ENCODE measurements around the gene CLCN2.

Gene CLCN2

DNA sequence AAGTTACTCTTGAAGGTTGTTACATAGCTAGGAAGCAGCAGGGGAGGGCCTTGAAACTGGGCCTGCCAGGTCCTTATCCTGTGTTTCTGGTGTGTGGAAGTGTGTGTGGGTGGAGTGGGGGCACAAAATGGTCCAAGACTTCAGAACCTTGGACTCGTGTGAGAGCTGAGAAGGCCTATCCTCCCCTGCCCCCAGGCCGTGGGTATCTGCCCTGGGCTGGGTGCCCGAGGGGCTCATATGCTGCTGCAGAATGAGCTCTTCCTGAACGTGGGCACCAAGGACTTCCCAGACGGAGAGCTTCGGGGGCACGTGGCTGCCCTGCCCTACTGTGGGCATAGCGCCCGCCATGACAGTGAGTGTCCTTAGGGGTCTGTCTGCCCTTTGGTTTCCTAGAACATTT, 22.9 kb upstream of the CLCN2 start:
- Mint-ChIP-seq H3K27ac (no peak overlapping the region), H3K4me1 (no peaks in the 10 kb centered on the region), H3K4me3 (no peak overlapping the region), H3K9me3 (no peaks in the 10 kb centered on the region), H3K36me3 (no peaks in the 10 kb centered on the region)
- ATAC-seq (no peak), DNase-seq (ENCODE audit: low spot score in 2 of 2) (no peak)

GRCh38 chr3:184383033-184383740, 21.8 kb upstream of the CLCN2 start:
- Mint-ChIP-seq H3K36me3 (no peaks in the 10 kb centered on the region), H3K4me3 (no peak overlapping the region), H3K9me3 (no peaks in the 10 kb centered on the region), H3K4me1 (no peaks in the 10 kb centered on the region), H3K27ac (no peak overlapping the region)
- ATAC-seq (no peak), DNase-seq (ENCODE audit: low spot score in 2 of 2) (no peak)

DNA sequence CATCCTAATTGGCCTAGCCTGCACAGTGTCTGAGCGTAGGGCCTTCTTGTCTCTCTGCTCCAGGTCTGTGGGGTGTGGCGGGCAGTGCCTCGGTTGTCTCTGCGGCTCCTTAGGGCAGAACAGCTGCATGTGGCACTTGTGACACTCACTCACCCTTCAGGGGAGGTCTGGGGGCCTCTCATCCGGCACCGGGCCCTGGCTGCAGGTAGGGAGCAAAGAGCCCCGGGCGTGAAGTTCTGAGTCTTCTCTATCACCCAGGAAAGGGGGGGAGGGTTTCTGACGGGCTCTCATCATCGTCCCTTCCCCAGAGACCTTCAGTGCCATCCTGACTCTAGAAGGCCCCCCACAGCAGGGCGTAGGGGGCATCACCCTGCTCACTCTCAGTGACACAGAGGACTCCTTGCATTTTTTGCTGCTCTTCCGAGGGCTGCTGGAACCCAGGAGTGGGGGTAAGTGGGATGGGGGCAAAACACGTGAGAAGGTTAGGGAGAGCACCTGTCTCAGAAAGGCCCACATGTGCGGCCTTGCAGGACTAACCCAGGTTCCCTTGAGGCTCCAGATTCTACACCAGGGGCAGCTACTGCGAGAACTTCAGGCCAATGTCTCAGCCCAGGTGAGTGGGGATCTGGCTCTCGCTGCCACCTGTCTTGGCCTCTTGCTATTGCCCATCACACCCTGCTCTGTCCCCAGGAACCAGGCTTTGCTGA, 21.1 kb upstream of the CLCN2 start:
- H3K4me3 Mint-ChIP-seq: no peak overlapping the region
- no peaks in the 10 kb centered on the region for H3K4me1 Mint-ChIP-seq
- ATAC-seq (no peak), DNase-seq (ENCODE audit: low spot score in 2 of 2) (no peak)
- no peaks in the 10 kb centered on the region for H3K9me3 Mint-ChIP-seq
- no peaks in the 10 kb centered on the region for H3K36me3 Mint-ChIP-seq
- H3K27ac Mint-ChIP-seq: no peak overlapping the region

DNA sequence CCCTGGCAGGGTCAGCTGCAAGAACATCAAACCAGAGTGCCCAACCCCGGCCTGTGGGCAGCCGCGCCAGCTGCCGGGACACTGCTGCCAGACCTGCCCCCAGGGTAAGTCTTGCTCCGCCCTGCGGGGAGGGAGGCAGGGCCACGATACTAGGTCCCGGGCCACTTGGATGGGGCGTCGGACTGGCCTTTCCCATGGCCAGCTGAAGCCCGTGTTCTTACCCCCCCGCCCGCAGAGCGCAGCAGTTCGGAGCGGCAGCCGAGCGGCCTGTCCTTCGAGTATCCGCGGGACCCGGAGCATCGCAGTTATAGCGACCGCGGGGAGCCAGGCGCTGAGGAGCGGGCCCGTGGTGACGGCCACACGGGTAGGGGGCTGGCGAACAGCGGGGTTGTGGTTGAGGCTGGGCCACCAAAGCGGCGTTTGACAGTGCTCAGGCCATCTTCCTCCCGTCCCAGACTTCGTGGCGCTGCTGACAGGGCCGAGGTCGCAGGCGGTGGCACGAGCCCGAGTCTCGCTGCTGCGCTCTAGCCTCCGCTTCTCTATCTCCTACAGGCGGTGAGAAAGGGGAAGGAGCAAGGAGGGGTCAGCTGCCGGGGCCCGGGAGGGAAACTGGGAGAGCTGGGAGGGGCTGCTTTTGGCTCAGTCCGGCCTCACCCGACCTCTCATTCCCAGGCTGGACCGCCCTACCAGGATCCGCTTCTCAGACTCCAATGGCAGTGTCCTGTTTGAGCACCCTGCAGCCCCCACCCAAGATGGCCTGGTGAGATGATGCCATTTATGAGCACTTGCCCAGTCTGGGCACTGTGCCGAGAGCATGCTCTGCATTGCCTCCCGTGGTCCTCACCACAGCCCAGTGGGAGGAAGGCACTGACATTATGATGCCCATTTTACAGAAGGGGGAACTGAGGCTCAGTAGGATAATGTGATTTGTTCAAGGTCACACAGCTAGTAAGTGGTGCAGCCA, 20.1 kb upstream of the CLCN2 start:
- no peaks in the 10 kb centered on the region for H3K36me3 Mint-ChIP-seq
- H3K4me1 Mint-ChIP-seq: no peaks in the 10 kb centered on the region
- peak overlapping the region; percentile 52 for H3K4me3 Mint-ChIP-seq
- DNase-seq (ENCODE audit: low spot score in 2 of 2) (peak in 1 of 2 donors; percentile 53), ATAC-seq (peak; percentile 6)
- H3K9me3 Mint-ChIP-seq: no peaks in the 10 kb centered on the region
- H3K27ac Mint-ChIP-seq: no peak overlapping the region

DNA sequence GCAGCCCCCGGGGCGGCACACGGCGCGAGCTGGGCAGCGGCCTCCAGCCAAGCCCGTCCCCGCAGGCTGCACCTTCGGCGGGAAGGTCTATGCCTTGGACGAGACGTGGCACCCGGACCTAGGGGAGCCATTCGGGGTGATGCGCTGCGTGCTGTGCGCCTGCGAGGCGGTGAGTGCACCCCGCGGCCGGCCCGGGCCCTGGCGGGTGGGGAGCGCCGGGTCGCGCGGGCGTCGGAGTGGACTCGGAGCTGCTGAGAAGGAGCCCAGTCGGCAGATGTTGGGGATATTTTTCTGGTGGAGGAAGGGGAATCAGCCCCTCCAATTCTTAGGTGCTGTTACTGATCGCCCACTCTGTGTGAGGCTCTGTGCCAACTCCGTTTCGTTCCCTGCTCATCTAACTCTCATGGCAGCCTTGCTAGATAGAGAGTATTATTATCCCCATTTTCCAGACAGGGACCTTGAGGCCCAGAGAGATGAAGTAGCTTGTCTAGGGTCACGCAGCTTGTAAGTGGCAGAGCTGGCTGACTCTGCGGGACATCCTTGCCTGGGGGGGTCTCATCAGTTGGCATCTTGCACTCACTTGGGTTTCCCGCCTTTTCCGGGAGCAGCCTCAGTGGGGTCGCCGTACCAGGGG, 19.3 kb upstream of the CLCN2 start:
- H3K4me3 Mint-ChIP-seq: peak overlapping the region; percentile 52
- ATAC-seq: peak; percentile 44

GRCh38 chr3:184380185-184380626, 18.8 kb upstream of the CLCN2 start:
- Mint-ChIP-seq H3K4me1 (no peaks in the 10 kb centered on the region), H3K36me3 (no peaks in the 10 kb centered on the region), H3K27ac (no peak overlapping the region), H3K4me3 (peak overlapping the region; percentile 52), H3K9me3 (no peaks in the 10 kb centered on the region)
- no peak for DNase-seq (ENCODE audit: low spot score in 2 of 2)
- ATAC-seq: peak; percentile 48

More for the DNA sequence above, 19.3 kb upstream of the CLCN2 start:
- H3K9me3 Mint-ChIP-seq: no peaks in the 10 kb centered on the region
- no peaks in the 10 kb centered on the region for H3K36me3 Mint-ChIP-seq
- H3K4me1 Mint-ChIP-seq: no peaks in the 10 kb centered on the region
- DNase-seq (ENCODE audit: low spot score in 2 of 2): no peak
- H3K27ac Mint-ChIP-seq: no peak overlapping the region

DNA sequence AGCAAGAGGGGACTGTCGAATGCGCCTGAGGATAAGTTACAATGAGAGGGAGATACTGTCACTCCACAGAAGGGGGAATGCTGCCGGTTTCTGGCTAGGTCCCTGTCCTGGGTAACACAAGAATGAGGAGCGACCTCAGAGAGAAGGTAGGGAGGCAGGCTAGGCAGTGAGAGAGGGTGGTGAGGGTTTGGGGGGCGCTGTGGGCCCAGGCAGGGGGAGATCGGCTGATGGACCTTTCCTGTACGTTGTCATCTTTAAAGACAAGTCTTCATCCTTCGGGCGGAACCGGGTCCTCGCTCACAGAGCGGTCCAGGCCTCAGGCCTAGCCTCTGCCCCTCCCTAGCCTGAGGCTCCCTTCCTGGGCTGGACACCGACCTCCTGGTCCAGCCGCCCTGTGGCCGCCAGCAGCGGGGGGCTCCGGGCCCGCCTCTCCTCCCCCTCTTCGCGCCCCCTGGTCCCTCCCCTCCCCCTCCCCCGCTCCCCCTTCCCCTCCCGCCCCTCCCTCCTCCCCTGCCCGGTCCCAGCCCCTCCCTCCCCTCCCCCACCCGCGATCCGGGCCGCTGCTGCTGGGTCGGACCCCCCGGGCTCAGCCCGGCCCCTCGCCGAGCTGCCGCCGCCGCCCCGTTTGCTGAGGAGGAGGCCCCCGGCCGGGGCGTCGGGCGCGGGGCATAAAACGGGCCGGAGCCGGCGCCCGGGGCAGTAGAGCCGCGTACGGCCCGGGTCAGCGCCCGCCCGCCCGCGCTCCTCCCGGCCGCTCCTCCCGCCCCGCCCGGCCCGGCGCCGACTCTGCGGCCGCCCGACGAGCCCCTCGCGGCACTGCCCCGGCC, 18.2 kb upstream of the CLCN2 start, which contains the start of gene CHRD:
Gene CHRD, plus strand, starts transcription at position 697 of the 827 bp plus-strand sequence. CDS start 265 bp downstream, outside the sequence.
- Mint-ChIP-seq H3K36me3 (no peaks in the 10 kb centered on the region), H3K9me3 (no peaks in the 10 kb centered on the region), H3K27ac (peak within 1 kb of the TSS; percentile 38), H3K4me3 (peak within 1 kb of the TSS; percentile 62), H3K4me1 (no peaks in the 10 kb centered on the region)
- DNase-seq (ENCODE audit: low spot score in 2 of 2) (no peak), ATAC-seq (no peak)

GRCh38 chr3:184378651-184379357, 17.4 kb upstream of the CLCN2 start:
- Mint-ChIP-seq H3K27ac (peak overlapping the region; percentile 38), H3K4me1 (no peaks in the 10 kb centered on the region), H3K4me3 (peak overlapping the region; percentile 62), H3K36me3 (no peaks in the 10 kb centered on the region), H3K9me3 (no peaks in the 10 kb centered on the region)
- ATAC-seq (no peak), DNase-seq (ENCODE audit: low spot score in 2 of 2) (no peak)

DNA sequence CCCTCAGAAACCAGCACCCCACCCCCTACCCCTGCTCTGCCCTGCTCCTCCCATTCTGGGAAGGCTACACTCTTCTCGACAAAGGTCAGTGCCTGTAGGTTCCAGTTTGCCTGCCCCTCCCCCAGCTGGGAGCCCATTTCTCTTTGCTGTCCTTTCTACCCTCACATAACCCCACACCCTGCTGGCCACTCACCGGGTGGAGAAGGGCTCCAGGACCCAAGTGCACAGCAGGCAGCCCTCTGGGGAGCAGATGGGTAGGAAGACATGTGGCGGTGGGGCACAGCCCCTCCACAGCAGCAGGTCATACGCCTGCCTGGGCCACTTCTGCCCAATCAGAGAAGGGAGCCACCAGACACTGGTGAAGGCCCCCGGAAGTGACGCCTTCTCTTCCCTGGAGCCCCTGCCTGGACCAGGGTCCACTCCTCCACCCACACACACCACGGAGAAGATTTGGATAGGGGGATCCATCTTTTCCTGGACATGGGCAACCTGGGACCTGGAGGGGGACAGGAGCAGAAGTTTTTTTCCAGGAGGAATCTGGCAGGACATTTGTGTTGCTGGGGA, 16.6 kb upstream of the CLCN2 start, which contains the start of gene THPO:
Gene THPO, minus strand, starts transcription at position 326 of the 564 bp plus-strand sequence. CDS start 1,948 bp downstream, outside the sequence.
- no peak for DNase-seq (ENCODE audit: low spot score in 2 of 2)
- no peaks in the 10 kb centered on the region for H3K4me1 Mint-ChIP-seq
- peak within 1 kb of the TSS; percentile 62 for H3K4me3 Mint-ChIP-seq
- no peak for ATAC-seq
- H3K27ac Mint-ChIP-seq: peak within 1 kb of the TSS; percentile 38
- H3K36me3 Mint-ChIP-seq: no peaks in the 10 kb centered on the region
- no peaks in the 10 kb centered on the region for H3K9me3 Mint-ChIP-seq

DNA sequence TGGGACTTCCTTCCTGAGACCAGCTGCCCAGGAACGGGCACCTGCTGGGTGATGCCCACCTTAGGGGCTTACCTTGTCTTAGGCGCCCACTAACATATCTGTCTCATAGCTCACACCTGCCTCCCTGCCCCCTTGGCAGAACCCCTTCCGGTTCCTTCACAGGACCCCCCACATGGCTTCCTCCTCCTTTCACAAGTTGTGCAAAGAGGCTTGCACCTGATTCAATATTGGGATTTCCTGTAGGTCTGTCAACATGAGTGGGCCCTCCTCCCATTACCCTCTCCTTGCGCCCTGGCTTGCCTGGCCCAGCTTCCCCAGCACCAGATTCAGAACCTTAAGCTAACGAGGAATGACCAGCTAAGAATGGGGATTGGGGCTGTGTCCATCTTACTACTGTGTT, 16.0 kb upstream of the CLCN2 start:
- no peak for ATAC-seq
- Mint-ChIP-seq H3K9me3 (no peaks in the 10 kb centered on the region), H3K36me3 (no peaks in the 10 kb centered on the region), H3K4me1 (no peaks in the 10 kb centered on the region), H3K4me3 (no peak overlapping the region), H3K27ac (no peak overlapping the region)
- DNase-seq (ENCODE audit: low spot score in 2 of 2): no peak

DNA sequence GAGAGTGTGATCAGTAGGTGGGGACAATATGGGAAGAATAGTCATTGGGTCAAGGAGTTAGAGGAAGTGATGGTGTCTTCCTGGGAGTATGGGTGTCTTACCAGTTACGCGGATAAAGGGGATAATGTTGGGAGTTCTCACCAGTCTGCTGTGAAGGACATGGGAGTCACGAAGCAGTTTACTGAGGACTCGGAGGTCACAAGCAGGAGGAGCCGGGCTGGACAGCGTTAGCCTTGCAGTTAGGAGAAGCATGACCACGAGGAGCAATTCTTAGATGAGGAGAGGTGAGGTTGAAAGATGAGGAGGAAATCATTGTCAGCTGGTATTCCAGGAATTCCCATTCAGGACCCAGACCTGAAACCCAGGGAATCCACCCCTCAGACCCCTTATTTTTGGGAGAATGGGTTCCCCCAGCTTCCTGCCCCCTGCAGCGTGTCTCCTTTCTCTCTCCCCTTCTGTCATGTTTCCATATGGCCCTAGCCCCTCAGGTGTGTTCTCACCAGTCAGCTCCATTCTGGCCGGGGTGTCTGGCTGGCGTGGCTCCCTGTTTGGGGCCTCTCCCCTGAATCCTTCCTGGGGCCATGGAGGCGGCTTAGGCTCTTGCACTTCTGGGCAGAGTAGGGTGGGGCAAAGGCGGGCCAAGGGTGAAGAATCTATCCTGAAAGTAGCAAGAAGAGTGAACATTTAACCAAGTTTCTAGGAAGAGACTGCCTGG, 14.5 kb upstream of the CLCN2 start:
- Mint-ChIP-seq H3K36me3 (no peaks in the 10 kb centered on the region), H3K4me1 (peaks cover 8% of the 10 kb centered on the region), H3K4me3 (no peak overlapping the region), H3K27ac (no peak overlapping the region), H3K9me3 (no peaks in the 10 kb centered on the region)
- DNase-seq (ENCODE audit: low spot score in 2 of 2): no peak
- no peak for ATAC-seq

GRCh38 chr3:184373422-184373821, 12.0 kb upstream of the CLCN2 start:
- H3K27ac Mint-ChIP-seq: no peak overlapping the region
- no peak for ATAC-seq
- peaks cover 24% of the 10 kb centered on the region for H3K36me3 Mint-ChIP-seq
- no peaks in the 10 kb centered on the region for H3K9me3 Mint-ChIP-seq
- peaks cover 8% of the 10 kb centered on the region for H3K4me1 Mint-ChIP-seq
- DNase-seq (ENCODE audit: low spot score in 2 of 2): no peak
- no peak overlapping the region for H3K4me3 Mint-ChIP-seq

- Mint-ChIP-seq H3K4me3 (no peak overlapping the region), H3K4me1 (peaks cover 11% of the 10 kb centered on the region), H3K9me3 (no peaks in the 10 kb centered on the region), H3K36me3 (peaks cover 29% of the 10 kb centered on the region), H3K27ac (no peak overlapping the region)
- DNase-seq (ENCODE audit: low spot score in 2 of 2) (no peak), ATAC-seq (no peak)
These were observed 11.5 kb upstream of the CLCN2 start for GRCh38 chr3:184372911-184373310.

Measured in stimulated activated effector memory CD8-positive, alpha-beta T cell treated with anti-CD3 and anti-CD28 coated beads, Interleukin-12 subunit alpha, Interleukin-12 subunit beta, amount 100 ng/mL, for 72 hours (primary cell).